ENCODE data around the gene ST6GALNAC5. TPM values are rescaled to one million over a fixed set of nuclear protein-coding genes. Genes with fewer than 3 reads are reported as not detected.
"Not testable (repeated sequence)": the region's sequence is repeated elsewhere in the genome, so short reads cannot be mapped to it uniquely, and the experiment has no call there.

ST6GALNAC5 gene
- total RNA-seq, 1 donor from 2014 or later: 30.7 TPM

DNA sequence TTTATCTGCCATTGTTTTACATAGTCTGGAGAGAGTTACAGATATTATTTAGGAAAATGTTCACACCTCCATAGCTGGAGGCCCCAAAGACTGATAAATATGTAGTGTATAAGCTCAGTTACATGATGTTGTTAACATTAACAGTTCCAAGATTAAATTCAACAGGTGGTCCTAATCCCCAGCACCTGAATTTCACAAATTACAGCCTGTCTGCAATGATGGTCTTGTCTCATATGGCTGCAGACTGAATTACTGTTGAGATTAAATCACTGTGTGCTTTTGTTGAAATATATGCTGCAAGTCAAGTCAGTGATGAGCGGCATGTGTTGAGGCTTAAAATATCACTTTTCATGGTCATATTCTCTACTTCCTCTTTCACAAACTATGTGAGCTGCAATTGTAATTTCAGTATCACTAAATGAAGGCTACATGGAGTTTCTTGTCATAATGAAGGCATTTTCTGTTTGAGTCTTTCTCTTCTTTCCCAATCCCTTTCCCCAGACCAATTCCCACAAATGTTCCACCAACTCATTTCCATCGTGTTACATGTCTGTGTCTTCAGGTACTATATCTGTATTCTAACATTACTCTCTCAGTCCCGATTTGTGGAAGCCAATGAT is 4.2 kb downstream of the ST6GALNAC5 start:
- Mint-ChIP-seq H3K27me3 (ENCODE audit: insufficient read depth, low read depth) (peaks cover 2% of the 10 kb centered on the region), H3K27ac (no peak overlapping the region), H3K4me3 (no peak overlapping the region), H3K36me3 (peaks cover 47% of the 10 kb centered on the region), H3K4me1 (peaks cover 17% of the 10 kb centered on the region), H3K9me3 (peaks cover 5% of the 10 kb centered on the region)
- Histone ChIP-seq H3K36me3 (no peaks in the 10 kb centered on the region), H3K9ac (no peak overlapping the region), H3K9me3 (ENCODE audit: low read depth) (no peaks in the 10 kb centered on the region), H3K4me1 (no peaks in the 10 kb centered on the region), H2AFZ (replicated peaks) (no peak overlapping the region), H3K27ac (no peak overlapping the region), H3K4me3 (no peak overlapping the region), H3K79me2 (ENCODE audit: low read depth) (peaks cover 15% of the 10 kb centered on the region), H4K20me1 (ENCODE audit: low read depth) (peaks cover 18% of the 10 kb centered on the region), H3K4me2 (no peak overlapping the region), H3F3A (ENCODE audit: low read depth) (no peaks in the 10 kb centered on the region), H3K27me3 (peaks cover 15% of the 10 kb centered on the region)
- no peak for DNase-seq (ENCODE audit: low spot score)
- no peak for TF ChIP-seq EZH2phosphoT487 (IDR thresholded peaks at IDR 0.05)
- TF ChIP-seq, protein P1, sequence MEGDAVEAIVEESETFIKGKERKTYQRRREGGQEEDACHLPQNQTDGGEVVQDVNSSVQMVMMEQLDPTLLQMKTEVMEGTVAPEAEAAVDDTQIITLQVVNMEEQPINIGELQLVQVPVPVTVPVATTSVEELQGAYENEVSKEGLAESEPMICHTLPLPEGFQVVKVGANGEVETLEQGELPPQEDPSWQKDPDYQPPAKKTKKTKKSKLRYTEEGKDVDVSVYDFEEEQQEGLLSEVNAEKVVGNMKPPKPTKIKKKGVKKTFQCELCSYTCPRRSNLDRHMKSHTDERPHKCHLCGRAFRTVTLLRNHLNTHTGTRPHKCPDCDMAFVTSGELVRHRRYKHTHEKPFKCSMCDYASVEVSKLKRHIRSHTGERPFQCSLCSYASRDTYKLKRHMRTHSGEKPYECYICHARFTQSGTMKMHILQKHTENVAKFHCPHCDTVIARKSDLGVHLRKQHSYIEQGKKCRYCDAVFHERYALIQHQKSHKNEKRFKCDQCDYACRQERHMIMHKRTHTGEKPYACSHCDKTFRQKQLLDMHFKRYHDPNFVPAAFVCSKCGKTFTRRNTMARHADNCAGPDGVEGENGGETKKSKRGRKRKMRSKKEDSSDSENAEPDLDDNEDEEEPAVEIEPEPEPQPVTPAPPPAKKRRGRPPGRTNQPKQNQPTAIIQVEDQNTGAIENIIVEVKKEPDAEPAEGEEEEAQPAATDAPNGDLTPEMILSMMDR (IDR thresholded peaks at IDR 0.05): no peak
- no peak for TF ChIP-seq EZH2 (IDR thresholded peaks at IDR 0.05)

GRCh38 chr1:76872944-76873343 is 5.7 kb downstream of the ST6GALNAC5 start:
- H3K27me3 ChIP-seq: peaks cover 15% of the 10 kb centered on the region
- no peak overlapping the region for H3K27ac ChIP-seq
- Mint-ChIP-seq H3K4me3 (no peak overlapping the region), H3K36me3 (peaks cover 58% of the 10 kb centered on the region), H3K9me3 (peaks cover 6% of the 10 kb centered on the region), H3K27ac (no peak overlapping the region), H3K27me3 (ENCODE audit: insufficient read depth, low read depth) (peaks cover 2% of the 10 kb centered on the region), H3K4me1 (peaks cover 15% of the 10 kb centered on the region)
- DNase-seq (ENCODE audit: low spot score): no peak
- no peak overlapping the region for H3K4me3 ChIP-seq
- no peaks in the 10 kb centered on the region for H3F3A ChIP-seq (ENCODE audit: low read depth)
- H3K4me1 ChIP-seq: no peaks in the 10 kb centered on the region
- H4K20me1 ChIP-seq (ENCODE audit: low read depth): peaks cover 18% of the 10 kb centered on the region
- H3K9me3 ChIP-seq (ENCODE audit: low read depth): no peaks in the 10 kb centered on the region
- H3K4me2 ChIP-seq: no peak overlapping the region
- H3K79me2 ChIP-seq (ENCODE audit: low read depth): peaks cover 15% of the 10 kb centered on the region
- H3K9ac ChIP-seq: no peak overlapping the region
- H2AFZ ChIP-seq (replicated peaks): no peak overlapping the region
- no peaks in the 10 kb centered on the region for H3K36me3 ChIP-seq
- TF ChIP-seq EZH2 (IDR thresholded peaks at IDR 0.05) (no peak), EZH2phosphoT487 (IDR thresholded peaks at IDR 0.05) (no peak)
- TF ChIP-seq, protein P1 (IDR thresholded peaks at IDR 0.05): no peak

- Histone ChIP-seq H3K9ac (no peak overlapping the region), H4K20me1 (ENCODE audit: low read depth) (no peaks in the 10 kb centered on the region), H3K27me3 (no peaks in the 10 kb centered on the region), H2AFZ (replicated peaks) (no peak overlapping the region), H3F3A (ENCODE audit: low read depth) (no peaks in the 10 kb centered on the region), H3K36me3 (no peaks in the 10 kb centered on the region), H3K4me3 (no peak overlapping the region), H3K27ac (no peak overlapping the region), H3K4me1 (no peaks in the 10 kb centered on the region), H3K9me3 (ENCODE audit: low read depth) (no peaks in the 10 kb centered on the region), H3K4me2 (no peak overlapping the region), H3K79me2 (ENCODE audit: low read depth) (no peaks in the 10 kb centered on the region)
- Mint-ChIP-seq H3K36me3 (peaks cover 69% of the 10 kb centered on the region), H3K27me3 (ENCODE audit: insufficient read depth, low read depth) (peaks cover 2% of the 10 kb centered on the region), H3K27ac (peak overlapping the region; percentile 3), H3K4me1 (no peaks in the 10 kb centered on the region), H3K4me3 (no peak overlapping the region), H3K9me3 (peaks cover 6% of the 10 kb centered on the region)
- DNase-seq (ENCODE audit: low spot score): no peak
- no peak for TF ChIP-seq EZH2 (IDR thresholded peaks at IDR 0.05)
- TF ChIP-seq, protein P1 (IDR thresholded peaks at IDR 0.05): no peak
- TF ChIP-seq EZH2phosphoT487 (IDR thresholded peaks at IDR 0.05): no peak
Observed at GRCh38 chr1:76876655-76877395, 9.5 kb downstream of the ST6GALNAC5 start.

DNA sequence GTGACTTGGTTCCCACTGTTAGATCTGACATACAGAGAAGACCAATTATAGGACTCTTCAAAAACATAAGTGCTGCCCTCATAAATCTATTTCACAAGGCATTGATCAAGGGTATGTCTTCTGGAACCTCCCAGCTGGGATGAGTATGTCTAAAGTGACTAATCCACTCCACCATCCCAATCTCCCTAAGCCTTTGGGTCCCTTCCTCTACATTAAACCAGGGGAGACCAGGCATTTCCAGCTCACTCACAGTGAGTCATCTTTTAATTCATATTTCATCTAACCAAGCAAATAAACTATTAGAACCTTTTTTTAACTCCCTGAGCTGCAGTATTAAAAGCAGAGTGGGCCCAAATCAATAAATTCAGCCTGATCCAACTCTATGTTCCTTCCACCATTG is 11.7 kb downstream of the ST6GALNAC5 start:
- H3K4me1 ChIP-seq; H3K79me2 ChIP-seq (ENCODE audit: low read depth); H3K36me3 ChIP-seq; H3F3A ChIP-seq (ENCODE audit: low read depth); H2AFZ ChIP-seq (replicated peaks); H3K9me3 Mint-ChIP-seq; H3K4me3 Mint-ChIP-seq; H3K27ac Mint-ChIP-seq; H3K9ac ChIP-seq; H3K9me3 ChIP-seq (ENCODE audit: low read depth); H3K27ac ChIP-seq; H4K20me1 ChIP-seq (ENCODE audit: low read depth); H3K4me2 ChIP-seq; H3K4me3 ChIP-seq; DNase-seq (ENCODE audit: low spot score); H3K4me1 Mint-ChIP-seq; H3K27me3 ChIP-seq; H3K27me3 Mint-ChIP-seq (ENCODE audit: insufficient read depth, low read depth): not testable (repeated sequence)
- peaks cover 64% of the 10 kb centered on the region for H3K36me3 Mint-ChIP-seq
